Hepatocyte (in vitro differentiated cells): ENCODE measurements around the gene ZSWIM7.

Source experiments
- CTCF ChIP-seq: fragments of 200-600 bp; sonication (generic); IDR thresholded peaks from 2 replicates; pipeline ENCODE4 v1.5.1; 2016; ENCODE audit warnings: antibody characterized with exemption, mild to moderate bottlenecking; ENCODE audit not compliant: poor library complexity
- EZH2 ChIP-seq: fragments of 200-600 bp; sonication (generic); IDR thresholded peaks from 2 replicates; pipeline ENCODE4 v1.6.1; 2016; ENCODE audit warnings: antibody characterized with exemption, mild to moderate bottlenecking, borderline replicate concordance

- TF ChIP-seq EZH2 (no peak), CTCF (no peak)
Measured at GRCh38 chr17:15973016-15973415, 26.5 kb downstream of the ZSWIM7 start.
